GM21367 (cell line): ENCODE measurements around the gene MPST.

Experiments used
- ATAC-seq: cut with Tn5 transposase; IDR thresholded peaks from one replicate; pipeline ENCODE4 v1.9.1; 2021; ENCODE audit not compliant: unreplicated experiment

MPST gene

GRCh38 chr22:37000676-37001534 is 18.6 kb upstream of the MPST start:
- ATAC-seq = no peak

GRCh38 chr22:37001826-37002225 is 17.7 kb upstream of the MPST start:
- ATAC-seq = no peak

- no peak for ATAC-seq
Observed at GRCh38 chr22:37002633-37003032, 16.9 kb upstream of the MPST start.

GRCh38 chr22:37007651-37008050 is 11.9 kb upstream of the MPST start:
- ATAC-seq = no peak

DNA sequence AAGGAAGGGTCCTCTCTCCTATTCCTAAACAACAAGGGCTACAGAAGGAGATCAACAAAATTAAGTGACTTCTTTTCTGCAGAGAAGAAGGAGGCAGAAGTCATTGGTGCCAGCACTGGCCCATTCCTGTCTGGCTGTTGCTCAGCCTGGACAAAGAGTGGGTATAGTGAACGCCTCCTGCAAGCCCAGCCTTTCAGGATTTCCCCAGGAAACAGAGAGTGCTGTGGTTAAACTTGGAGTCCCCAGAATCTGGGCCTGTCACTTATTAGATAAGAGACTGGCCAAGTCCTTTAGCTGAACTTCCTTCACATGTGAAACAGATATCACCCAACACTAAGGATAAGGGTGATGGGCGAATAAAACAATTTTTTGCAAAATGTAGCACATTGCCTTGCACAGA is 11.2 kb upstream of the MPST start:
- no peak for ATAC-seq

- no peak for ATAC-seq
Observed at GRCh38 chr22:37009490-37009889, 10.1 kb upstream of the MPST start.

DNA sequence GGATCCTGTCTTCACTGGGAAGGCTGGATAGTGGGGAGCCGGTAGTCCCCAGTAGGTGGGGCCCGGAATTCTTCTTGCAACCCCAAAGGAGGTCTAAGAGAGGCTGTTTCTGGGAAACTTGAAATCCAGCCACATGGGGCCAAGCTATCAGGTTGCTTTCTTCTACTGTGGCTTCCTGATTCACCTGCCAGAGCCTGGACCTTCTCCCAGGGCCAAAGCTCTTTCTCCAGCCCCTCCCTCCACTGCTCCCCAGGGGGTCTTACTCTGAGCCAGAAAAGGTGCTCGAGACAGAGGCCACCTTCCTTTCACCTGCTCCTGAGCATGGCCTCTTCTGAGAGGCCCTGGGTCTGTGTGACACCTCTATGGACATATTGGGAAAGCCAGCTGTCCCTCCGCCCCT is 9.4 kb upstream of the MPST start:
- no peak for ATAC-seq

DNA sequence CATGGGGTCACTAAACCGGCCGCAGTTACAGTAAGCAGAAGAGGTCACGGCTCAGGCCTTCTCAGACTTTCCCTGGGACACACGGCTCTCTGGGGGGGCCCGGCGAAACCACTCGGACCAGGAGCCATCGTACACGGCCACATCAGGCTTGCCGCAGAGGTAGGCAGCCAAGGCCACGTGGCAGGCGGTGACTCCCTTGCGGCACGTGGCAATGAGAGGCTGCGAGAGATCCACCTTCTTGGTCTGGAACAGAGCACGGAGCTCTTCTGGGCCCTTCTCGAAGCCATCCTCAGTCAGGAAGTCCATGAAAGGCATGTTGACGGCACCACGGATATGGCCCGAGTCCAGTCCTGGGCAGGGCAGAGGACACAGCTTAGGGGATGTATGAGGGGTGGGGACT is 8.6 kb upstream of the MPST start:
- ATAC-seq = no peak

DNA sequence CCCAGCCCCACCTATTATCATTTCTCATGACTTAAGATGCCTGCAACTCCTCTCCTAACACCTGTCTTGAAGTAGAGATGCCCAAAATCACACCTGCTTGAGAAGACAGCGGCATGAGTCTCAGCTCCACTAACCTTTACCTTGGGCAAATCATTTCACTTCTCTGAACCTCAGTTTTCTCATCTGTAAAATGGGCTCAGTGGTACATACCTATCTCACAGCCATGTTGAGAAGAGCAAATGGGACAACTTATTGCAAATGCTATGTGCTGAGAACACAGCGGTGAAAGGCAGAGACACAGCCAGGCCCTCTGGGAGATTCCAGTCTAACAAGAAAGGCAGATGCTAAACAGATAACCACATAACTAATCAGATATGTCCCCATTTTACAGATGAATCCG is 8.1 kb upstream of the MPST start:
- no peak for ATAC-seq

DNA sequence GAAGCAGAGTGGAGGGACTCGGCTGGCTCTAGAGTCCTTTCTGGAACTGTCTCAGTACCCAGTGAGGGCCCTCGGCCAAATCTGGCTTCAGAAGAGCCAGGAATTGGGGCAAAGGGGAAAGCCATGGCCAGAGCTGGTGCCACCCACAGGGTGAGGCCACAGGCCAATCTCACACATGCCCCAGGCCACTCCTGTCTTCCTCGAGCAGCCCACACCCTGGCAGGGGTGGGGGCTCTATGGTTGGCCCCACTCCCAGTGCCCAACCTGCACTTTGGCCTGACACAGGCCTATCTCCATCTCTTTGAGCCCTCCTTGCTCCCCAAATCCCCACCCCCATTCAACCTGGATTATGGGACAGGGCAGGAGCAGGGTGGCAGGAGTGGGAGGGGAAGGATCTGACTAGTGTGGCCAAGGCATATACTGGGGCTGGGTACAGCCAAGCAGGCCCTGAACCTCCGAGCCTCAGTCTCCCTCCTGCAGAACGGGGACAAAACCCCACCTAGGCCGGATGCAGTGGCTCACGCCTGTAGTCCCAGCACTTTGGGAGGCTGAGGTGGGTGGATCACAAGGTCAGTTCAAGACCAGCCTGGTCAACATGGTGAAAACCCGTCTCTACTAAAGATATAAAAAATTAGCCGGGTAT is 7.2 kb upstream of the MPST start:
- no peak for ATAC-seq

- no peak for ATAC-seq
Observed at GRCh38 chr22:37012956-37013355, 6.6 kb upstream of the MPST start.

DNA sequence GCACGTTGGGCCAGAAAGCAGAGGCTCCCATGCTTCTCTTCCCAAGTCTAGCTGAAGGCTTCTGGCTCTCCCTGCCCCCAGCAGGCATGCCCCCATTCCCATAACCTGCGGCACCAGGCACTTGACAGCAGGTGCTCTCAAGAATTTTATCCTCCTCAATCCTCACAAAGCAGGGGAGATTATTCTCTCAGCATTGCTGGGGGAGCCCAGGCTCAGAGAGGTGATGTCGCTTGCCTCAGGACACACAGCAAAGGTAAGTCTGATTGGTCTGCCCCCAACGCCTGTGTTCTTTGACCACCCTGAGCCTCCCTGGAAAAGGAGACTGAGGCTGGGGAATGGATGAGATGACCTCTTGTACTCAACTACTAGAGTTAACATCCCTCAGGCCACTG is 5.1 kb upstream of the MPST start:
- no peak for ATAC-seq

GRCh38 chr22:37014835-37015586 is 4.5 kb upstream of the MPST start:
- no peak for ATAC-seq

DNA sequence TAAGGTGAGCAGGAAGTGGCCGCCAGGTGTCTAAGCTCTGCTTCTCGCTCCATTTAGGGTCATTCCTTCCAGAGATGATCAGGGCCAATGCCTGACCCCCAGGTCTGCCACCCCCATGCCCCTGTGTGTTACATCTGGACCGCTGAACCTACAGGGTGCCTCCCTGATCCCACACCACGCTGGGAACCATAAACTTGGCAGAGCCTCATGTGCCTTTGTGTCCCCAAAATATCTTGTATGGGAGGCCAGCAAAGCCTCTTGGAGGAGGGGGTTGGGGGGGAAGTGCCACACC is 4.0 kb upstream of the MPST start:
- no peak for ATAC-seq

GRCh38 chr22:37016134-37016910 is 3.2 kb upstream of the MPST start:
- no peak for ATAC-seq

- no peak for ATAC-seq
Observed at GRCh38 chr22:37017356-37017755, 2.2 kb upstream of the MPST start.

DNA sequence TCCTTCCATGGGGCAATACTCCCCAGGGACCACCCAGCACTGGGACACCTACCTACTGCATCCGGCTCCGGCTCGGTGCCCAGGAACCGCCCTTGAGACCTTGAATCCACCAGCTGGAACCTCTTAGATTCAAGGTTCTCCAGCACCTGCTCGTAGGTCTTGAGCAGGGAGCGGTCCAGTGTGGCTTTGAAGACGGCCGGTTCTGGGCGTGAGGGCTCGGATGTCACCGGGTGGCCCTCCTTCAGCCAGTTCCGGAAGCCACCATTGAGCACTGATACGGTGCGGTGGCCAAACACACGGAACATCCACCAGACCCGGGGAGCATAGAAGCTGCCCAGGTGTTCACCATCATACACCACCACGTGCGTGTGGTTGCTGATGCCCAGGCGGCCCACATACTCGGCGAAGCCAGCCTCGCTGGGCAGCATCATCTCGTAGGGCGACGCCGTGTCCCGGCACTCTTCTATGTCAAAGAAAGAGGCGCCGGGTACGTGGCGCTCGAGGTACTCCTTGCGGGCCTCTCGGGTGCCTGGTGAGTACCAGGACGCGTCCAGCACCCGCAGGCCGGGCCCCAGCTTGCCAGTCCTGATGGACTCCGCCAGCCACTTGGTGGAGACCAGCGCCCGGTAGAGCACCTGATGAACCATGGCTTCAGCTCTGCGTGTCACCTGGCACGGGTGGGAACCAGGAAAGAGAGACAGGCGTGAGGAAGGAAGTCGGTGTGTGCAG is 1.3 kb upstream of the MPST start:
- ATAC-seq = no peak

DNA sequence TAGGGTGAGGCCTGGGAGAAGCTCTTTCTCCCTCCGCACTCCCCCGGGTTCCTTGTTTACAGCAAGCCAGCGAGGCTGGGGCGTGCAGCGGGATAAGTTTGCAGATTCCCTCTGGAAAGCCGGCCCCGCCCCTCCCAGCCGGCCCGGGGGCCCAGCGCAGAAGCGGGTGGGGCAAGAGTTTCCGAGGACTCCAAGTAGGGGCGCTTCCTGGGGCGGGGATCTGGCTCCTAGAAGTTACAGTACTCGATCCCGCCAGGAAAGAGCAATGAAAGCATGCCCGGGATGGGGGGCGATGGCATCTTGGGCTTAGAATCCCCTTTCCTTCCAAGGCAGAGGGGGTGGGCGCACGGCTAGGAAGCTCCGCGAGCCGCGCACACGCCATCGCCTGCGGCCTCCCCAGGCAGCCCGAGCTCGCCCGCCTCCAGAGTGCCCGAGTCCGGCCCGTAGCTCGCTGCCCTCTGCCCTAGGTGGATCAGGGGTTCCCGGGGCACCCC is 680 bp upstream of the MPST start:
- ATAC-seq = no peak

GRCh38 chr22:37020192-37020479 is 594 bp downstream of the MPST start:
- no peak for ATAC-seq

GRCh38 chr22:37021041-37021440 is 1.5 kb downstream of the MPST start:
- ATAC-seq = no peak
